Glutamatergic neuron (in vitro differentiated cells): Measurements from ENCODE around the gene IL36B. TPM values are rescaled to one million over a fixed set of nuclear protein-coding genes. Genes with fewer than 3 reads are reported as not detected.

Experiments
- DNase-seq: peaks from one replicate; pipeline ENCODE4 v3.0.0; 2022
- H3K27ac Mint-ChIP-seq: one replicate; pipeline ENCODE4 v1.8.0; 2020; ENCODE audit warnings: mild to moderate bottlenecking, mixed read lengths, inconsistent platforms; ENCODE audit not compliant: unreplicated experiment
- H3K27me3 Mint-ChIP-seq: one replicate; pipeline ENCODE4 v1.8.0; 2020; ENCODE audit warnings: mild to moderate bottlenecking, moderate library complexity, mixed read lengths, inconsistent platforms; ENCODE audit not compliant: unreplicated experiment
- H3K36me3 Mint-ChIP-seq: one replicate; pipeline ENCODE4 v1.8.0; 2020; ENCODE audit warnings: mild to moderate bottlenecking, mixed read lengths, inconsistent platforms; ENCODE audit not compliant: unreplicated experiment
- H3K4me1 Mint-ChIP-seq: one replicate; pipeline ENCODE4 v1.8.0; 2020; ENCODE audit warnings: mild to moderate bottlenecking, low read depth, mixed read lengths, inconsistent platforms; ENCODE audit not compliant: unreplicated experiment
- H3K4me3 Mint-ChIP-seq: one replicate; pipeline ENCODE4 v1.8.0; 2020; ENCODE audit warnings: mild to moderate bottlenecking, mixed read lengths, inconsistent platforms; ENCODE audit not compliant: unreplicated experiment
- H3K9me3 Mint-ChIP-seq: one replicate; pipeline ENCODE4 v1.8.0; 2020; ENCODE audit warnings: mild to moderate bottlenecking, moderate library complexity, mixed read lengths, inconsistent platforms; ENCODE audit not compliant: unreplicated experiment
- CTCF ChIP-seq: fragments of 200-600 bp; sonication (generic); IDR thresholded peaks from one replicate; pipeline ENCODE4 v1.5.0; 2021; ENCODE audit not compliant: partially characterized antibody, unreplicated experiment
- total RNA-seq: library from RNA; stranded (reverse); fragmentation: NEBNext Ultra II Directional; extraction: Animal tissue kit (Norgen Biotek cat#: 25700); gene quantifications from one replicate; pipeline ENCODE4 v1.2.1, GENCODE V29; 2021; ENCODE audit not compliant: unreplicated experiment

The IL36B gene
- total RNA-seq, 1 donor from 2014 or later: not detected

DNA sequence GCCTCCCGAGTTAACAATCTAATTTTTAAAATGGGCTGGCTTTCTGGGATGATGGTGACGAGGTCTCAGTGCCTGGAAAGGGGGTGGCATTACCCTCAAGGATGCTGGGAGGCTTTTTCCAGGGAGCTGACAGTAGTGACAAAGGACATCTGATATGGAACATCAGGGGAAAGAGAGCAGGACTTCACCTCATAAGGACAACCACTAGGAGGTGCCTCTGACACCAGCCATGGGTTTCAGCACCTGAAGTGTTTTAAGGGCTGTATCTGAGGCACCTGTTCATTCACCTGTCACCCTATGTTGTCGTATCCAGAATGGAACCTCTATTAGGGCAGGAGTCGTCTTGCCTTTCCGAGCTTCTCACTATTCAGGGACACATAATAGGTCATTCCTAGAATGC lies 10.8 kb downstream of the IL36B start:
- peaks cover 2% of the 10 kb centered on the region for H3K27me3 Mint-ChIP-seq
- no peak for DNase-seq
- no peak for TF ChIP-seq CTCF
- no peaks in the 10 kb centered on the region for H3K4me1 Mint-ChIP-seq
- H3K9me3 Mint-ChIP-seq: no peaks in the 10 kb centered on the region
- H3K4me3 Mint-ChIP-seq: no peak overlapping the region
- H3K27ac Mint-ChIP-seq: no peak overlapping the region
- H3K36me3 Mint-ChIP-seq: no peaks in the 10 kb centered on the region

- Mint-ChIP-seq H3K27ac (no peak overlapping the region), H3K4me1 (no peaks in the 10 kb centered on the region), H3K9me3 (no peaks in the 10 kb centered on the region), H3K27me3 (peaks cover 2% of the 10 kb centered on the region), H3K36me3 (no peaks in the 10 kb centered on the region), H3K4me3 (no peak overlapping the region)
- no peak for DNase-seq
- TF ChIP-seq CTCF: no peak
Observed at GRCh38 chr2:113039719-113040118, 12.9 kb downstream of the IL36B start.

- Mint-ChIP-seq H3K27me3 (peaks cover 2% of the 10 kb centered on the region), H3K27ac (no peak overlapping the region), H3K9me3 (no peaks in the 10 kb centered on the region), H3K36me3 (no peaks in the 10 kb centered on the region), H3K4me1 (no peaks in the 10 kb centered on the region), H3K4me3 (no peak overlapping the region)
- TF ChIP-seq CTCF: no peak
- no peak for DNase-seq
Observed at GRCh38 chr2:113039158-113039557, 13.5 kb downstream of the IL36B start.

DNA sequence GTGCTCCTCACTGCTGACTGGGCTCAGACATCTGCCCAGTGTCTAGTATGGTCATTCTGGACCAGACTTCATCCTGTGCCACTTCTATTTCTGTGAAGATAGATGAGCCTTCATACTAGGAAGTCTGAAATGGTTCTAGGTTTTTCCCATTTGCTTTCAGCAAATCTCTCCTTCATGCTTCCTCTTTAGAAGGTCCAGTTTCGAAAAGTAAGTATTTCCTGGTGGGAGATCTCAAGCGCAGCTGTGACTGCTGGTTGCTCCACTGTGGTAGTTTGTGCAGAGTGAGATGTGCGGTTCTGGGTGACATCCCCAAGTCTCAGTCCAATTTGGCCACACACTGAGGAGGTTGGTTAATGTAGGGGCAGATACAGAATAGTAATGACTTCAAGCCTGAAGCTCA lies 14.4 kb downstream of the IL36B start:
- no peak overlapping the region for H3K4me3 Mint-ChIP-seq
- H3K27me3 Mint-ChIP-seq: peaks cover 2% of the 10 kb centered on the region
- H3K27ac Mint-ChIP-seq: no peak overlapping the region
- no peaks in the 10 kb centered on the region for H3K4me1 Mint-ChIP-seq
- H3K36me3 Mint-ChIP-seq: no peaks in the 10 kb centered on the region
- no peak for DNase-seq
- H3K9me3 Mint-ChIP-seq: no peaks in the 10 kb centered on the region
- no peak for TF ChIP-seq CTCF

GRCh38 chr2:113036763-113037162 lies 15.9 kb downstream of the IL36B start:
- no peak for DNase-seq
- Mint-ChIP-seq H3K27ac (no peak overlapping the region), H3K27me3 (peaks cover 1% of the 10 kb centered on the region), H3K4me1 (no peaks in the 10 kb centered on the region), H3K4me3 (no peak overlapping the region), H3K36me3 (no peaks in the 10 kb centered on the region), H3K9me3 (no peaks in the 10 kb centered on the region)
- no peak for TF ChIP-seq CTCF
